Ascending aorta (tissue), 2 donors: ENCODE data around the gene BRI3BP. TPM values are rescaled to one million over a fixed set of nuclear protein-coding genes. Genes with fewer than 3 reads are reported as not detected.
A peak's percentile ranks its signal among the peaks of the same experiment; 100 is the strongest.

Experiments used
- DNase-seq, 2 donors: peaks; one replicate each; pipeline ENCODE4 v3.0.0-alpha.2; 2019; ENCODE audit warnings: low spot score in 2 of 2
- H3K27ac ChIP-seq, 2 donors: fragments of 200-600 bp; sonication (generic); one replicate each; pipeline ENCODE4 v1.5.1; 2016 to 2017; ENCODE audit warnings: mild to moderate bottlenecking in 1 of 2
- H3K27me3 ChIP-seq: fragments of 200-600 bp; sonication (generic); one replicate; pipeline ENCODE4 v1.5.1; 2017
- H3K36me3 ChIP-seq, 2 donors: fragments of 200-600 bp; sonication (generic); one replicate each; pipeline ENCODE4 v1.5.1; 2016
- H3K4me1 ChIP-seq, 2 donors: fragments of 200-600 bp; sonication (generic); one replicate each; pipeline ENCODE4 v1.5.1; 2016 to 2017; ENCODE audit warnings: mild to moderate bottlenecking in 1 of 2
- H3K4me3 ChIP-seq, 2 donors: fragments of 200-600 bp; sonication (generic); one replicate each; pipeline ENCODE4 v1.5.1; 2016 to 2017; ENCODE audit warnings: mild to moderate bottlenecking in 1 of 2
- H3K9me3 ChIP-seq, 2 donors: fragments of 200-600 bp; sonication (generic); one replicate each; pipeline ENCODE4 v1.5.1; 2016
- CTCF ChIP-seq, 3 experiments: fragments of 200-600 bp in 2 of 3; fragments of 450-650 bp in 1 of 3; sonication (generic) in 2 of 3; IDR thresholded peaks; one replicate each; pipeline ENCODE4 v1.5.1; 2016 to 2019; ENCODE audit warnings: antibody characterized with exemption in 3 of 3, mild to moderate bottlenecking in 1 of 3, moderate library complexity in 1 of 3
- intact Hi-C: fragments of 100-400 bp; cut with DNase I; formaldehyde crosslinking; loops from one replicate; pipeline ENCODE4 v1.15.1; 2023
- total RNA-seq: library from RNA; depleted of rRNA; stranded (reverse); fragments of >200 nt; gene quantifications from one replicate; pipeline ENCODE4 v1.1.0, GENCODE V29; 2016

BRI3BP gene
- total RNA-seq, result 2.1 TPM

- Histone ChIP-seq H3K27ac (no peak within 1 kb of the TSS), H3K9me3 (no peaks in the 10 kb centered on the region), H3K4me1 (peaks cover 0 to 5% of the 10 kb centered on the region in 2 donors), H3K36me3 (no peaks in the 10 kb centered on the region), H3K4me3 (peak within 1 kb of the TSS; percentile 83 to 84), H3K27me3 (no peaks in the 10 kb centered on the region)
- no peak for TF ChIP-seq CTCF (IDR thresholded peaks at IDR 0.05)
- intact Hi-C loops, result no loop called here
- DNase-seq, result peak in 1 of 2 donors; percentile 69
Observed at GRCh38 chr12:124993626-124994436, at the start of gene BRI3BP. Gene BRI3BP, plus strand, starts transcription at chr12:124993645. Its CDS starts 146 bp downstream, at chr12:124993791.

- H3K9me3 ChIP-seq, result no peaks in the 10 kb centered on the region
- intact Hi-C loops, result no loop called here
- H3K27ac ChIP-seq, result no peak overlapping the region
- DNase-seq, result no peak
- peaks cover 30 to 48% of the 10 kb centered on the region in 2 donors for H3K36me3 ChIP-seq
- no peaks in the 10 kb centered on the region for H3K4me1 ChIP-seq
- H3K4me3 ChIP-seq, result no peak overlapping the region
- TF ChIP-seq CTCF (IDR thresholded peaks at IDR 0.05), result no peak
- H3K27me3 ChIP-seq, result no peaks in the 10 kb centered on the region
Observed at GRCh38 chr12:124946447-124946793, 47.0 kb upstream of the BRI3BP start.

- no peak for TF ChIP-seq CTCF (IDR thresholded peaks at IDR 0.05)
- no peak overlapping the region for H3K27ac ChIP-seq
- no peak overlapping the region for H3K4me3 ChIP-seq
- no peaks in the 10 kb centered on the region for H3K4me1 ChIP-seq
- no peaks in the 10 kb centered on the region for H3K27me3 ChIP-seq
- H3K36me3 ChIP-seq, result peaks cover 30 to 54% of the 10 kb centered on the region in 2 donors
- intact Hi-C loops, result no loop called here
- no peaks in the 10 kb centered on the region for H3K9me3 ChIP-seq
- no peak for DNase-seq
Observed at GRCh38 chr12:124947013-124947412, 46.4 kb upstream of the BRI3BP start.

GRCh38 chr12:124947561-124948398 lies 45.7 kb upstream of the BRI3BP start:
- Histone ChIP-seq H3K4me1 (no peaks in the 10 kb centered on the region), H3K36me3 (peaks cover 32 to 62% of the 10 kb centered on the region in 2 donors), H3K9me3 (no peaks in the 10 kb centered on the region), H3K4me3 (no peak overlapping the region), H3K27ac (no peak overlapping the region), H3K27me3 (no peaks in the 10 kb centered on the region)
- no peak for DNase-seq
- intact Hi-C loops, result no loop called here
- no peak for TF ChIP-seq CTCF (IDR thresholded peaks at IDR 0.05)

GRCh38 chr12:124949066-124949465 lies 44.4 kb upstream of the BRI3BP start:
- no peaks in the 10 kb centered on the region for H3K4me1 ChIP-seq
- H3K36me3 ChIP-seq, result peaks cover 39 to 68% of the 10 kb centered on the region in 2 donors
- TF ChIP-seq CTCF (IDR thresholded peaks at IDR 0.05), result no peak
- no peaks in the 10 kb centered on the region for H3K9me3 ChIP-seq
- intact Hi-C loops, result no loop called here
- no peak for DNase-seq
- no peak overlapping the region for H3K27ac ChIP-seq
- no peaks in the 10 kb centered on the region for H3K27me3 ChIP-seq
- H3K4me3 ChIP-seq, result no peak overlapping the region
